Nucleus accumbens (tissue), 56 donors: ENCODE data around the gene GTF3C1.
A peak's percentile ranks its signal among the peaks of the same experiment; 100 is the strongest.

Experiments used
- DNase-seq, 56 donors: peaks; one replicate each; lab custom pipeline; 2025; lab: John Stamatoyannopoulos, UW

GTF3C1 gene

DNA sequence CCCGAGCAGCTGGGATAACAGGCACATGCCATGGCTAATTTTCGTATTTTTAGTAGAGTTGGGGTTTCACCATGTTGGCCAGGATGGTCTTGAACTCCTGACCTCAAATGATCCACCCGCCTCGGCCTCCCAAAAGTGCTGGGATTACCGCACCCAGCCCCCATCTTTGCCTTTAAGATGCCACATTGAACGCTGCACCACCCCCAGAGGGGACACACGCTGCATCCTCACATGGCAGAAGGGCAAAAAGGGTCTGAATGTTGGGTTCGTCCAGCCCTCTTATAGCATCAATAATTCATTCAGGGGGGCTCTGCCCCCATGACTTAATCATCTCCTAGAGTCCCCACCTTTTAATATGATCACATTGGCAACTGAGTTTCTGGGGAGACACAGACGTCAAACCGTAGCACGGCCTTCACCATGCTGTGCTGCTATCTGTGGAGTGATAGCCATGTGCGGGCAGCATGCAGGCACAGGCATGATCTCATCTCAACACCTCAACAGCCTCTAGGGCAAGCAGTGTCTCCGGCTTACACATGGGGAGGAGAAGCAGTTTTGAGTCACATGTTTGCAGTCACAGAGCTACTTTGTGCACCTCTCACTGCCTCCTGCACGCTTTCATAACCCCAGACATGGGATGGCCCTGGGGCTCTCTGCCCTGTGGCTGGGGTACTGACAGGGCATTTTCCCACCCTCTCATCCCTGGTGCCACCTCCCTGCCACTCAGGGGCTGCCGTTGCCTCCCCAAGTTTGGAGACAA lies 117.8 kb downstream of the GTF3C1 start:
- DNase-seq = no peak

- DNase-seq = no peak
Measured at GRCh38 chr16:27430923-27431484, 118.7 kb downstream of the GTF3C1 start.

GRCh38 chr16:27430512-27430911 lies 119.2 kb downstream of the GTF3C1 start:
- DNase-seq = no peak

DNA sequence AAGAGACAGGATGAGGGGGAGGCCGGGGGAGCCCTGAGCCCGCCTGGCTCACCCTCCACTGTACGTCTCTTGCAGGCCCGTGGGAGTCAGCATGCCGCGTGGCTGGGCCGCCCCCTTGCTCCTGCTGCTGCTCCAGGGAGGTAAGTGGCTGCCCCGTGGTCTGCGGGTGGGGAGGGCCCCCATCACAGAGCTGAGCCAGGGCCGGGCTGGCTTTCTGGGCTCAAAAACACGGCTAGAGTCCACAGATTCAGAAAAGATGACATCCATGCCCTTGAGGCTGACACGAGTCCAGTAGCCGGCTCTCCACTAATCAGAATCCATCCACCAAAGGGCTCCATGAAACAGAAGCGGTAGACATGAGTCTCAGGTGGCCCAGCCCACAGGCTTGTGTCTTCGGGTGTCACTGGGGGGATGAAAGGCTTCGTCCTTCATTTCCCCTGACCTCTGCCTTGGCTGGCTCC lies 119.7 kb downstream of the GTF3C1 start:
- no peak for DNase-seq

DNA sequence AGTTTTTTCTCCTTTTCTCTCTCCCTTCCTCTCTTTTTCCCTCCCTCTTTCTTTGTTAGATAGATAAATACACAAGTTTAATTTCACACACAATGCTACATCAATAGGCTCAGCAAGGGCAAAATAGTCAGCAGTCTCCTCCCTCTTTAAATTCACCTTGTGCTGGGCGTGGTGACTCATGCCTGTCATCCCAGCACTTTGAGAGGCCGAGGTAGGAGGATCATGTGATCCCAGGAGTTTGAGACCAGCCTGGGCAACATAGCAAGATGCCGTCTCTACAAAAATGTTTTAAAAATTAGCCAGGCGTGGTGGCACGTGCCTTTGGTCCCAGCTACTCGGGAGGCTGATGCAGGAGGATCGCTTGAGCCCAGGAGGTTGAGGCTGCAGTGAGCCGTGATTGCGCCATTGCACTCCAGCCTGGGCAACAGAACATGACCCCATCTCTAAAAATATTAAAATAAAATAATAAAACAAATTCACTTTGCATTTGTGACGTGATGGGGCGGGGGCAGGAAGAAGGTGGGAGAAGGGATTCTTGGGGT lies 120.3 kb downstream of the GTF3C1 start:
- no peak for DNase-seq

DNA sequence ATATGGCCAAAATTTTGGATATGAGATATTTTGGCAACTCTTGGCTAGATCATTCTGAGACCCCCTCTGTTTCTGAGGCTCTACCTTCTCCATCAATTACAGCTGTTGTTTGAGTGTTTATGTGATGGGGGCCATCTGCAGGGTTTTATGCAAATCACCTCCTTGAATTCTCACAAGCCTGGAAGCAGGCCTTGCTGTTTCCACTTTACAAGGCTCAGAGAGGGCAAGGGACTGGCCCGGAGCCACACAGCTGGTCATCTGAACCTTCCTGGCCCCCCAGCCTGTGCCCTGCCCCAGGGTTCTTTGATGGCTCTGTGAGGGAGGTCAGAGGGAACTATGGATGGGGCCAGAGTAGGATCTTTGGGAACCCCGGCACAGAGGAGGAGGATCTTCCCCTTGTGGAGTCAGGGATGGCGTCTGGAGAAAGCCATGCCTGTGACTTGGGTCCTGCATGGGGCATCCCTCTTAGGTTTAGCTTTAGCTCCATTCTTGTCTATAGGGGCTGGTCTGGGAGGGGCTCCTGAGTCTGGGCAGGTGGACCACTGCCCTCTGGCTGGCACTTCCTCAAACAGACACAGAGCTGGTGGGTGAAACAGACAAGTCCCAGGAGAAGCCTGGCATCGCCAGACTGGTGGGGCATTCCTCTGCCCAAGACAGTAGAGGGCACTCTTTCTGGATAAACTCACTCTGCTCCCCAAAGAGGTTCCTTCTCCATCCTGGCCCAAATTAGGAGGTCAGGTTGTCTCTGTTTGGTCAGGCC lies 121.5 kb downstream of the GTF3C1 start:
- DNase-seq = no peak

GRCh38 chr16:27427538-27427937 lies 122.2 kb downstream of the GTF3C1 start:
- DNase-seq = no peak

DNA sequence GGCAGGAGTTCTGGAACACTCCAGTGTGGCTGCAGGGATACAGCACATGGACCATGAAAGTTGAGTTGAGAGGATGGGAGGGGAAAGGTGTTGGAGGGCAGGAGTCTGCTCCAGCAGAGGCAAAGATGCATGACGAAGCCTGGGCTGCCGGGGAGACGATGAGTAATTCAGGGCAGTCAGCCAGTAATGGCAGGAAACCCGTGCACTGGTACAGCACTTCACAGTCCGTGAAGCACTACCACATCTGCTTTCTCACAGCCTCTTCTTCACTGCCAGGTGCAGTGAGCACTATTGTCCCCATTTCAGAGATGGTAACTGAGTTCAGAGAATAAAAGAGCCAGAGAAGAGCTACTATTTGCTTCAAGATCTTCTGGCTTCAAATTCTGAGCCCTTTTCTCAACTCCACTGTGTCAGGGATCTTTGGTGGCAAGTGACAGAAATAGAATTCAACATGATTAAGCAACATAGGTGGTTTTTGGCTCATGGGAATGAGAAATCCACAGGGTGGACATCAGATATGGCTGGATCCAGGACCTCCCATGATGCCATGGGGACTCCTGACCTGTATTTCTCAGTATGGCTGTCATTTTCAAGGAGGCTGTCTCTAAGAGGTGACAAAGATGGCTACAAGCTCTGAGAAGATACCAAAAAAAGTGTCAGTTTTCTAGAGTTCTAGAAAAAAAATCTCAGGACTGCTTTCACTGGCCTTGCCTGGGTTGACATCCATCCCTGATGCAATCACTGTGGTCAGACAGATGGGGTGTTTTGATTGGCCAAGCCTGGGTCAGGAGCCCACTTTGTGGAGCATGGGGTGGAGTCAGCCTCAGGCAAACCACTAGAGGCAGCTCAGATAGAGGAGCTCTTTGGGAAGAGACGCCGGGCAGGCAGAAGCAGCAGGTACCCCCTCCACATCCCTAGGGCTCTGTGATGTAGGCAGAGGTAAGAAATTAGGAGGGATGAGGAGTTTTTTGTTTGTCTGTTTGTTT lies 123.0 kb downstream of the GTF3C1 start:
- peak in 2 of 56 donors; percentile 11 for DNase-seq

GRCh38 chr16:27425961-27426360 lies 123.8 kb downstream of the GTF3C1 start:
- DNase-seq = no peak

DNA sequence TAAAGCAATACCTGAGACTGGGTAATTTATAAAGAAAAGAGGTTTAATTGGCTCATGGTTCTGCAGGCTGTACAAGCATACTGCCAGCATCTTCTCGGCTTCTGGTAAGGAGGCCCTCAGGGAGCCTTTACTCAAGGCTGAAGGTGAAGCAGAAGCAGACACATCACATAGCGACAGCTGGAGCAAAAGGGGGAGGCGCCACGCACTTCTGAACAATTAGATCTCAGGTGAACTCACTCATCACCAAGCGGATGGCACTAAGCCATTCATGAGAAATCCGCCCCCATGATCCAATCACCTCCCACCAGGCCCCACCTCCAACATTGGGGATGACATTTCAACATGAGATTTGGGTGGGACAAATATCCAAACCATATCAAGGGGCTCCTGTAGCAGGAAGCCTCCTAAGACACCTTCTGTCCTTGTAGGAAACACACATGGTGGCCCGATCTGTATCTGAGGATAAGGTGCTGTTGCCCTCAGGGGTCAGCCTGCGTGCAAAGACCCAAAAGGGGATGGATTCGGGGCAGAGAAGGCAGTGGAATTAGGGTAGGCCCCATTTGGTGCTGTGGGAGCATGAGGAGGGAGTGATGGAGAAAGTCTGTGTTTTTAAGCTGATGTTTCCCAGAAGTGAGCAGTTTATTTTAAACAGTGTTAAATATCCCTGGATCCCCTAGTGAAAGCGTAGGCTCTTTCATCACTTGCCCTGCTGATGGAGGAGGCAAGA lies 124.8 kb downstream of the GTF3C1 start:
- DNase-seq = no peak

DNA sequence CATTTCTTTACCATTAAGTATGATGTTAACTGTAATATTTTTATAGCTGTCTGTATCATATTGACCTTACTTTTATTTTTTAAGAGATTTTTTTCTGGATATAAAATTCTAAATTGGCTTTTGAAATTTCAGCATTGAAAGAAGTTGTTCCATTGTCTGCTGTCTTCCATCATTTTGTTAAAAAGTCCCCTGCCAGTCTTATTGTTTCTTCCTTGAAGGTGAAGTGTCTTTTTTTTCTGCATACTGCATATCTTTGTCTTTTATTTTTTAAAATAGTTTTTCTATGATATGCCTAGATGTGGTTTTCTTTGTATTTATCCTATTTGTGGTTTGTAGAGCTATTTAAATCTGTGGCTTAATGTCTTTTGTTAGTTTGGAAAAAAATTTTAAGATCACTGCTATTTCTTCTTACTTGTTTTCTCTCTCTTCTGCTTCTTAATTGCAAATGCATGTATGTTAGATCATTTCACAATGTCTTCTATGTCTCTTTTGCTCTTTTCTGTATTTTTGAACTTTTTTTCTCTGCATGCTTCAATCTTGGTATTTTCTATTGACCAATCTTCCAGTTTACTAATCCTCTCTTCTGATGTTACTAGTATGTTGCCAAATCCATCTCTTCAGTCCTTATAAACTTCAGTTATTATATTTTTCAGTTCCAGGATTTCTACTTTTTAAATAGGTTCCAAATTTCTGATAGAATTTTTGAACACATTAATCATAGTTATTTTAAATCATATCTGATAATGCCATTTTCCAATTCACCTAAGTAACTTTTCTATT lies 127.6 kb downstream of the GTF3C1 start:
- no peak for DNase-seq

DNA sequence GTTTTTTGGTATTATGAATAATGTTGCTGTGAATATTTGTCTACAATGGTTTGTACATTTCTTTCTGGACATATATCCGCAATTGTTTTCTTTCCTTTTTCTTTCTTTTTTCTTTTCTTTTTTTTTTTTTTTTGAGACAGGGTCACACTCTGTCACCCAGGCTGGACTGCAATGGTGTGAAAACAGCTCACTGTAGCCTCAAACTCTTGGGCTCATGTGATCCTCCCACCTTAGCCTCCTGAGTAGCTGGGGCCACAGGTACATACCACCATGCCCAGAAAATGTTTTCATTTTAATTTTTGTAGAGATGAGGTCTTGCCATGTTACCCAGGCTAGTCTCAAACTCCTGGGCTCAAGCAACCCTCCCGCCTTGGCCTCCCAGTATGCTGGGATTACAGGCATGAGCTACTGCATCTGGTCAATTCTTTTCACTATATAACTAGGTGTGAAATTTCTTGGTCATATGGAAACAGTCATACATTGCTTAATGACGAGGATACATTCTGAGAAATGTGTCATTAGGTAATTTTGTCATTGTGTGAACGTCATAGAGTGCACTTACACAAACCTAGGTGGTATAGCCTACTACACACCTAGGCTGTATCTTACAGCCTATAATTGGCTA lies 132.6 kb downstream of the GTF3C1 start:
- no peak for DNase-seq

DNA sequence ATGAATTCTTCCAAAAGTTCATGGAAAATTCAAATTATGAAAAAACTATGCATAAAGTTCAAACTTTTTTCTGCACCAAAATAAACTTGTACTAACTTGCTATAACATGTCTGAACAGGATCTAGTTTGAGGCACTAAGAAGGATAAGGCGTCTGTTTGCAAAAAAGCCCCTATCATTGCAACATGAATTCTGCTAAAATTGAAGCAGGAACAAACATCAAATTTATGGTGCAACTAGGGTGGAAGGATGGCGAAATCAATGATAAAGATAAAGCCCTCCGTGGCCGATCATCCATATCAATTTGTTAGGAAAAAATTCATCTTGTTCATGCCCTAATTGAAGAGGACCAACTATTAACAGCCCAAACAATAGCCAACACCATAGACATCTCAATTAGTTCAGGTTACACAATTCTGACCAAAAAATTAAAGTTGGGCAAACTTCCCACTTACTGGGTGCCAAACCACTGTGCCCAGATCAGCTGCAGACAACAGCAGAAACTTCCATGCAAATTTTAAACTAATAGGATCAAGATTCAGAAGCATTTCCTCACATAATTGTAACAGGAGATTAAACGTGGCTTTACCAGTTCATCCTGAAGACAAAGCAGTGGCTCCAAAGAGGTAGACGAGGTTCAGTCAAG lies 134.8 kb downstream of the GTF3C1 start:
- no peak for DNase-seq

GRCh38 chr16:27413956-27414355 lies 135.8 kb downstream of the GTF3C1 start:
- no peak for DNase-seq

- DNase-seq = no peak
Measured at GRCh38 chr16:27410761-27411160, 139.0 kb downstream of the GTF3C1 start.
